MM.1S (cell line): Measurements from ENCODE around the gene ALDOA.

Experiments used
- DNase-seq: peaks from one replicate; pipeline ENCODE4 v3.0.0-alpha.2; 2015
- H2AFZ ChIP-seq: fragments of 300-600 bp; sonication (generic); 2 replicates; pipeline ENCODE4 v1.6.0; 2016; ENCODE audit warnings: antibody characterized with exemption, low read length
- H3F3A ChIP-seq: fragments of 300-600 bp; sonication (generic); 2 replicates; pipeline ENCODE4 v1.6.1; 2016; ENCODE audit warnings: mild to moderate bottlenecking, antibody characterized with exemption, low read length, moderate library complexity, mixed read lengths; ENCODE audit not compliant: insufficient read depth
- H3K27ac ChIP-seq: fragments of 300-600 bp; sonication (generic); 2 replicates; pipeline ENCODE4 v1.5.1; 2016; ENCODE audit warnings: mild to moderate bottlenecking, low read length
- H3K27me3 ChIP-seq: fragments of 300-600 bp; sonication (generic); replicated peaks from 2 replicates; pipeline ENCODE4 v1.6.0; 2016; ENCODE audit warnings: low read length; ENCODE audit not compliant: insufficient read depth
- H3K36me3 ChIP-seq: fragments of 300-600 bp; sonication (generic); replicated peaks from 2 replicates; pipeline ENCODE4 v1.6.1; 2016; ENCODE audit warnings: mild to moderate bottlenecking, low read length, mixed read lengths; ENCODE audit not compliant: insufficient read depth
- H3K4me1 ChIP-seq: fragments of 300-600 bp; sonication (generic); 2 replicates; pipeline ENCODE4 v1.6.1; 2016; ENCODE audit warnings: low read length, mixed read lengths
- H3K4me2 ChIP-seq: fragments of 300-600 bp; sonication (generic); 2 replicates; pipeline ENCODE4 v1.6.0; 2016; ENCODE audit warnings: low read depth, low read length
- H3K4me3 ChIP-seq: fragments of 300-600 bp; sonication (generic); 2 replicates; pipeline ENCODE4 v1.5.1; 2016; ENCODE audit warnings: low read length, mixed read lengths
- H3K79me2 ChIP-seq: fragments of 300-600 bp; sonication (generic); 2 replicates; pipeline ENCODE4 v1.6.1; 2016; ENCODE audit warnings: mixed run types, low read length, mixed read lengths
- H3K9ac ChIP-seq: fragments of 300-600 bp; sonication (generic); 2 replicates; pipeline ENCODE4 v1.6.1; 2016; ENCODE audit warnings: low read length, mixed read lengths
- H3K9me2 ChIP-seq: fragments of 300-600 bp; sonication (generic); replicated peaks from 2 replicates; pipeline ENCODE4 v1.6.1; 2016; ENCODE audit warnings: mild to moderate bottlenecking, low read length, mixed read lengths; ENCODE audit not compliant: insufficient read depth
- H3K9me3 ChIP-seq: fragments of 300-600 bp; sonication (generic); replicated peaks from 2 replicates; pipeline ENCODE4 v1.6.1; 2016; ENCODE audit warnings: mild to moderate bottlenecking, low read length, mixed read lengths; ENCODE audit not compliant: insufficient read depth
- H4K20me1 ChIP-seq: fragments of 300-600 bp; sonication (generic); 2 replicates; pipeline ENCODE4 v1.6.1; 2016; ENCODE audit warnings: mild to moderate bottlenecking, low read length, moderate library complexity, mixed read lengths; ENCODE audit not compliant: insufficient read depth
- EZH2 ChIP-seq: fragments of 300-600 bp; sonication (generic); optimal IDR thresholded peaks from 2 replicates; pipeline ENCODE3; 2017; ENCODE audit warnings: low read depth, mild to moderate bottlenecking, antibody characterized with exemption, low read length, mixed read lengths
- EZH2phosphoT487 ChIP-seq: fragments of 300-600 bp; sonication (generic); IDR thresholded peaks from 2 replicates; pipeline ENCODE4 v1.6.1; 2018; ENCODE audit warnings: antibody characterized with exemption, low read length
- TF ChIP-seq, protein P1 (sequence below): fragments of 300-600 bp; sonication (generic); IDR thresholded peaks from 2 replicates; pipeline ENCODE4 v1.5.1; 2016; ENCODE audit warnings: antibody characterized with exemption, low read length, mixed read lengths

The ALDOA gene

DNA sequence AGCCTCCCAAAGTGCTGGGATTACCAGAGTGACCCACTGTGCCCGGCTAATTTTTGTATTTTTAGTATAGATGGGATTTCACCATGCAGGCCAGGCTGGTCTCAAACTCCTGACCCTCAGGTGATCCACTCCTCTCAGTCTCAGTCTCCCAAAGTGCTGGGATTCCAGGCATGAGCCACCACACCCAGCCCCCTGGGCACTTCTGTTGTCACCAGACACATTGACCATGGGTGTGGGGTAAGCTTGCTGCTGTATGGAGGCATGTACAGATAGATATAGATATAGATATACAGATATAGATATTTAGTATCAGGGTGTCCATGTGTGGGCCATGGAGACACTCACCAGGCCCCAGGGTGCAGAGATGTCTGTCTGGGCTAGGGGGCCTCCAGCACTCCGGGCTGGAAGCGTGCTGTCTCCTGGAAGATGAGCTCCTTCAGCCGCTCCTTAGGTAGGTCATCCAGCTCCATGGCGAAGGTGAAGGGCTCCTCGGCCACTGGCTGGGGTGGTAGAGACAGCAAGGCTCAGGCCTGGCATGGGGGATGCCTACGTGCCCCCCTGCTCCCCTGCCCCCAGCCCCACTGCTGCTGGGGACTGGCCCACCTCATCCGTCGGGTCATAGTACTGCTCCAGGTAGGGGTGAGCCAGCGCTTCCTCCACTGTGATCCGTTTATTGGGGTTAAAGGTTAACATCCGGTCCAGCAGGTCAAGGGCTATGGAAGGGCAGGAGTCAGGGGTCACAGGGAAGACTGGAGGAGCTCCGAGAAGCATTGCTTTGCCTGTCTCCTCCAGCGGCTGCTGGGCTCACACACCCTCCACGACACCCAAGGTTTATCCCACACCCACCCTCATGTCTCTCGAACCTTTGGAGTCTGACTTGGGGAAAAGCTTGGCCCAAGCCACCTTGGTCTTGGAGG lies 51.0 kb downstream of the ALDOA start:
- Histone ChIP-seq H3K4me3 (no peak overlapping the region), H4K20me1 (no peaks in the 10 kb centered on the region), H3K9me3 (no peaks in the 10 kb centered on the region), H3F3A (peaks cover 15% of the 10 kb centered on the region), H3K9ac (no peak overlapping the region), H3K4me2 (no peak overlapping the region), H3K79me2 (peaks cover 4% of the 10 kb centered on the region; the same call in 1 of the 2 replicates), H3K9me2 (no peaks in the 10 kb centered on the region), H2AFZ (no peak overlapping the region), H3K27me3 (no peaks in the 10 kb centered on the region), H3K36me3 (no peaks in the 10 kb centered on the region), H3K27ac (peak overlapping the region; percentile 65; the same call in 1 of the 2 replicates), H3K4me1 (peaks cover 17% of the 10 kb centered on the region)
- DNase-seq = no peak
- TF ChIP-seq, protein P1, sequence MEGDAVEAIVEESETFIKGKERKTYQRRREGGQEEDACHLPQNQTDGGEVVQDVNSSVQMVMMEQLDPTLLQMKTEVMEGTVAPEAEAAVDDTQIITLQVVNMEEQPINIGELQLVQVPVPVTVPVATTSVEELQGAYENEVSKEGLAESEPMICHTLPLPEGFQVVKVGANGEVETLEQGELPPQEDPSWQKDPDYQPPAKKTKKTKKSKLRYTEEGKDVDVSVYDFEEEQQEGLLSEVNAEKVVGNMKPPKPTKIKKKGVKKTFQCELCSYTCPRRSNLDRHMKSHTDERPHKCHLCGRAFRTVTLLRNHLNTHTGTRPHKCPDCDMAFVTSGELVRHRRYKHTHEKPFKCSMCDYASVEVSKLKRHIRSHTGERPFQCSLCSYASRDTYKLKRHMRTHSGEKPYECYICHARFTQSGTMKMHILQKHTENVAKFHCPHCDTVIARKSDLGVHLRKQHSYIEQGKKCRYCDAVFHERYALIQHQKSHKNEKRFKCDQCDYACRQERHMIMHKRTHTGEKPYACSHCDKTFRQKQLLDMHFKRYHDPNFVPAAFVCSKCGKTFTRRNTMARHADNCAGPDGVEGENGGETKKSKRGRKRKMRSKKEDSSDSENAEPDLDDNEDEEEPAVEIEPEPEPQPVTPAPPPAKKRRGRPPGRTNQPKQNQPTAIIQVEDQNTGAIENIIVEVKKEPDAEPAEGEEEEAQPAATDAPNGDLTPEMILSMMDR = no peak
- TF ChIP-seq EZH2 = no peak
- no peak for TF ChIP-seq EZH2phosphoT487

GRCh38 chr16:30117768-30118167 lies 52.2 kb downstream of the ALDOA start:
- Histone ChIP-seq H2AFZ (no peak overlapping the region), H3K4me2 (no peak overlapping the region), H3K9me3 (no peaks in the 10 kb centered on the region), H3K27me3 (no peaks in the 10 kb centered on the region), H3F3A (peaks cover 15% of the 10 kb centered on the region), H3K27ac (no peak overlapping the region), H3K4me1 (peaks cover 17% of the 10 kb centered on the region), H3K9me2 (no peaks in the 10 kb centered on the region), H4K20me1 (no peaks in the 10 kb centered on the region), H3K79me2 (peaks cover 16% of the 10 kb centered on the region), H3K9ac (no peak overlapping the region), H3K4me3 (no peak overlapping the region), H3K36me3 (no peaks in the 10 kb centered on the region)
- DNase-seq = no peak
- TF ChIP-seq EZH2phosphoT487 = no peak
- no peak for TF ChIP-seq EZH2
- TF ChIP-seq, protein P1 = no peak

DNA sequence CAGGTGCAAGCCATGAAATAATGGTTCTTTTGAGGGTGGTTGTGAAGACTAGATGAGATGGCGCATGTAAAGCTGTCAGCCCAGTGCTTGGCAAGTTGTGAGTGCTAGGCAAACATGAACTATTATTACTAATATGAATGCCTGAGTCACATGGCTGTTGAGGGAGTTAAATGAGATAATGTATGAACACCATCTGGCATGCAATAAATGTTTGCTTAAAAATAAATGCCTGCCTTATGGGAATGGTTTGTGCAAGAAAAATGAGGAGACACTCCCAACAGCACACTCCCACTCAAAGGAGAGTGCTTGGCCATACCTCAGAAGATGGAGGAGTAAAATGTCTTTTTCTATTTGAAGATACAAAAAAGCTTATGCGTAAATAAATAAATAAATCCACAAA lies 53.9 kb downstream of the ALDOA start:
- Histone ChIP-seq H3K27me3 (no peaks in the 10 kb centered on the region), H3K79me2 (peaks cover 17% of the 10 kb centered on the region), H3K9ac (no peak overlapping the region), H3F3A (peaks cover 12% of the 10 kb centered on the region), H3K36me3 (no peaks in the 10 kb centered on the region), H3K4me2 (no peak overlapping the region), H3K9me3 (no peaks in the 10 kb centered on the region), H3K9me2 (no peaks in the 10 kb centered on the region), H4K20me1 (no peaks in the 10 kb centered on the region), H3K4me3 (no peak overlapping the region), H2AFZ (no peak overlapping the region), H3K4me1 (peaks cover 9% of the 10 kb centered on the region), H3K27ac (no peak overlapping the region)
- DNase-seq = no peak
- TF ChIP-seq, protein P1 = no peak
- no peak for TF ChIP-seq EZH2phosphoT487
- TF ChIP-seq EZH2 = no peak
